IPS-NIHi7 (cell line): Measurements from ENCODE around the gene ANXA1.
A peak's percentile ranks its signal among the peaks of the same experiment; 100 is the strongest.

Source experiments
- DNase-seq: peaks from one replicate; pipeline ENCODE4 v3.0.0; 2012; ENCODE audit warnings: mixed read lengths; ENCODE audit errors: extremely low spot score

Gene ANXA1

DNA sequence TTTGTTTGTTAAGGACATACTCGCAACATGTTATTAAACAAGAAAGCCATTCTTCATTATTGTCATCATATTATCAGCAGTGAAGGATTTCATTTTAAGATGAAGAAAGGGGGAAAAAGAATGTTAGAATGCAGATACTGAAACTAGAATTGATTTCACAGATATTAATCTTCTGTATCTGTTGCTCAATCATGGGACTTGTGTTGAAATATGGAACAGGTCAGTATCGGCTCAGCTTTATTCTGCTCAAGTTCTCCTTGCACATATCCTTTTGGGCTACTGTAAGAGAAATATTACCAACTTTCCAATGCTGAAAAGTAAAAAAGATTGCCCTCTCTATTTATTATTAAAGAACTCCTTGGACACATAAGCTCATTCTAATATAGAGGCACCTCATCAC is 13.8 kb upstream of the ANXA1 start:
- DNase-seq, result no peak

DNA sequence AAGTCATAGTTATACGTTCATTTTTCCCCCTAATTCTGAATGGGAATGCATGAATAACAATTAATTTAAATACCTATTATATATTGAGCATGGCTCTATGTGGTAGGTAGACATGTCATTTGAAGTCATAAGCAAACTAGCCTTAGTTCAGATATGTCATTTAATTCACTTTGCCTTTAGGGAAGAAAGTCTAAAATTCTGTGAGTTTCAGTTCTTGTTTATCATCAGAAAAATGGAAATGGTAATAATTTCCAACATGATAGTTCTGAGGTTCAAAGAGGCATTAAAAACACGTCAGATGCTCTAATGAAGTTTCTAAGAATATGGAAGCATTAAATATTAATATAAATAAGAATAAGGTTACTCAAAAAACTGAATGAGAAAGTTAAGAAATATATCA is 13.1 kb upstream of the ANXA1 start:
- DNase-seq, result no peak

DNA sequence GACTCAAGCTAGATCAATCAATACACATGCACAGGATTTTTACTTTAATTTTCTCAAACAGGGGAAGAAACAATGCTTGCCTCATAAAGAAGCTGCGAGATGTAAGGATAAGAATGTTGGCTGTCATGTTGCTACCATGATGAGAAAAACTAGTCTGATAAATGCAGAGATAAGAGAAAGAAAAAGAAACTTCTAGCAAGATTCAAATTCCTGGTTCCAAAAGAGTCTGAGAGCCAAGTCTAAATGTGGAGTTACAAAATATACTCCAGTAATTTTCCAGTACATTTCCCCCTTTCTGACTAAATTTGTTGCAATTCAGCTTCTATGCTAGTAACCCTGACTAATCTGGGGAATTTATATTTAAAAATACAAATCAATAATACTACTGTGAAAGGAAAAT is 10.4 kb upstream of the ANXA1 start:
- no peak for DNase-seq

DNA sequence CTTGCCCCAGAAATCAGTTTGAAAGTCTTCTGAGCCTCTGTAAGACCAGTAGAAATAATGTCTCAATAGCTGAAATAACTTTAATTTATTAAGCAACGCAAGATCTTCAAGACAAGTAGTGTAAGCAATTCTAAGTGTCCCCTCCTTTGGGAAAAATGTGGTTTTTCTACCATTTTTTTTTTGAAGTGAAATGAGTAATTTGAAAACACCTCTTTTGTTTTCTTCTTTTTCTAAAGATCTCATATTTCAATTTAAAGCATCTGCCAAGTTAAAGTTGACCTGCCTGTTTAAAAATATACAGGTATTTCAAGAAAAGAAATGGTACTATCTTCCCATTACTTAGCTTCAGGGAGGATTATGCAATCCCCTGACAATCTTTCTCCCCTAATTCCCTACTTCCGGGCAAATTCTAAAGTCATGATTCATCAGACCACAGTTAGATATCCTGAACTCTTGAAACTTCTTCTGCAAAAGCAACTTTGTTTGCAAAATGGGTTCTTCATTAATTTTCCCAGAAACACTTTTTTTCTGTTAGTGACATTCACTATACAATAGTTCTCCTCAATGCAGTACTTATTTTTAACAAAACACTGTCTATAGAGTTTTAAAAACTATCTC is 7.8 kb upstream of the ANXA1 start:
- DNase-seq, result peak; percentile 14

DNA sequence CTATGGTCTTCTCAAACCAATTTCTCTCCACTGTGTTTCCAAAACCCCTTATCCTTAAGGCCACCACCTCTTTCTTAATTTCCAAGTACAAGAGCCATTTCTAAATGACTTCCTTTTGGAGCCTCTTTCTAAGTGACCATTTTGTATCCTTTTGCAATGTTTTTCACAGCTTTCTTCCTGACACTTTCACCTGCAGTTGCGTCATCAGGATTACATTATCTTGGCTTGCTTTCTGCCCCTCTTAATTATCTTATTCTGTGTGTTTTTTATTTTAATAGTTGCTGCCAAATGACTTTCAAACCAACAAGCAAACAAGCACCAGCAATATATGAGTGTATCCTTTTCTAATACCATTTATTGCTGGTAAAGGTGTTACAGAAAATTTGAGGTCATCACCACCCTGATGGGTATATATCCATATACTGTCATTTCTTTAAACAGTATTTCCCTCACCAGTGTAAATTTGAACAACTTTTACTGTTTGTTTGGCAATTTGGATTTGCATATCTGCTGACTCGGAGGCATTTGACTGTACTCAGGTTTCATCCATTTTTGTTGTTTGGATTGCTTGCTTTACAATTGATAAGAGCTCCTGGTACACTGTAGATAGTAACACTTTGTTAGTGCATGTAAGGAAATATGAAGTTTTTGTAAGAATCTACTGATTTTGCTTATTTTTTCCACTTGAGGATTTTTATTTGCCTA is 5.4 kb upstream of the ANXA1 start:
- DNase-seq, result no peak

DNA sequence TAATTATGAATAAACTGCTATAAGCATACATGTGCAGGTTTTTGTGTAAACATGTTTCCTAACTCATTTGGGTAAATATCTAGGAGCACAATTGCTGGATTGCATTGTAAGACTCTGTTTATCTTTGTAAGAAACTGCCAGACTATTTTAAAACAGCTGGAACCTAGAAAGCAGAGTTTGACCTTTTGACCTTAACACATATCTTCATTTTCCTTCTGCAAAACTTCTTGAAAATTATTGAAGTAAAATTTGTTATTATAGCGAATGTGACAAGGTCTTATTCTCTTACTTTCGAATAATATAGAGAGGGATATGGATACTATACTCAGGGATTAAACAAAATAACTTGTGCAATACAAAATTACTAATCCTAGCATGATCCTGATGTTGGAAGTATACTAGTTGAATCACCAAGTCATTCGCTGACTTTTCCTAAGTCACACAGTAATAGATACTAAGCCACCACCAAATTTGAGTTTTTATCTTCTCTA is 3.2 kb upstream of the ANXA1 start:
- no peak for DNase-seq

DNA sequence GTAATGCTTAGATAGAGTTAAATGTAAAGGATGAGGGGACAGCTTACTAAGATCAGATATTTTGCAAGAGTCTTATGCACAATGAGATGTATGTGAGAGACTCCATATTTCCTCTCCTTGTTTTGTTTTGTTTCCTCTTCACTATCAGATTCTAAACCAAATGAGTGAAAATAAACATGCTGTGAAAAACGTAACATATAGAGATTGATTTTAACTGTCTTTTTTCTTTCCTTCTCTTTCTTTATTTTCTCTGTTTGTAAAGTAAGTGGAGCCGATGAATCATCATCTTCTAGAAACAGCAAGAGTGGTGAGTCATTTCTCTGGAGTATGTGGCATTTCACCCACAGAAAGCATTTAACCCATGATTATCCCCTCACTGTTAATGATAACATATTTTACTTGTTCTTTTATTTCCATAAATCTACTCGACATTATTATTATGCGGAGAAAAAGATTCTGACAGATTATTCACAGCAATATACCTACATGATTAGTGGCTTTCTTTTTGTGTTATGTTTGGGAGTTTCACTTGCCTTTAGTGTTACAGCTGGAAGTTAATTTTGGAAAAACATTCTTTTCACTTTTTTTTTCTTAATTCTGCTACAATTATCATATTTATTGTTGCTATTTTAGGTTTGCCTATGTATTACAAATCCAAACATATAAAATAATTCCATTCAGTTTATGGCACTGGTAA is 2.1 kb upstream of the ANXA1 start:
- DNase-seq, result peak; percentile 17

DNA sequence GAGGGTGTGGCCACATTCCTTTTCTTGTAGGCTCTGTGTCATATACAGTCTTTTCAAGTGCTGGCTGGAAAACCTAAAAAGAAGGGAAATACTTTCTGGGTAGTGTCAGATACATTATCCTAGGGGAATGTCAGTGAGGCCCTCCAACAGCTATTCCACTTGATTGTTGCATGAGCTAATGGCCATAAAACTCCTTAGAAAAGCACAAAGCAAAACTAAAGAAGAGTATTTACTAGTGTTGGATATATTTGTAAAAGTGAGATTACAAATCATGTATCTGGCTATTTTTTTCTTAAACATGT is 829 bp downstream of the ANXA1 start:
- no peak for DNase-seq

DNA sequence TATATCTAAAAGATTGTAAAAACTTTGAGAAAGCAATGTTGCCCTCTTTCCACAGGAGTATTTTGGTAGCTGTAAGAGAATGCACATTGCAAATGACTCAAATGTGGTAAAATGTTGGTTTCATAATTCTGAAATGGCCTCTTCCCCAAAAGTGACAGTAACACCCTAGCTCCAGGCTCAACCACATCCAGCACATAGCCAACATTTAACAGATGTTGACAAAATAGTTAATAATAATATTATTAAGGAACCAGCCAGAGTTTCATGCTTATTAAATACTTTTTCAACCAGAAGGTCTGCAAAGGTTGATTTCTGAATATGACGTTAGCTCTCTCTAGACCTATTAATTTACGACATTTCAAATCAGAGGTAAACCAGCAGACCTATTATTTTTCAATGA is 1.3 kb downstream of the ANXA1 start:
- DNase-seq, result no peak

DNA sequence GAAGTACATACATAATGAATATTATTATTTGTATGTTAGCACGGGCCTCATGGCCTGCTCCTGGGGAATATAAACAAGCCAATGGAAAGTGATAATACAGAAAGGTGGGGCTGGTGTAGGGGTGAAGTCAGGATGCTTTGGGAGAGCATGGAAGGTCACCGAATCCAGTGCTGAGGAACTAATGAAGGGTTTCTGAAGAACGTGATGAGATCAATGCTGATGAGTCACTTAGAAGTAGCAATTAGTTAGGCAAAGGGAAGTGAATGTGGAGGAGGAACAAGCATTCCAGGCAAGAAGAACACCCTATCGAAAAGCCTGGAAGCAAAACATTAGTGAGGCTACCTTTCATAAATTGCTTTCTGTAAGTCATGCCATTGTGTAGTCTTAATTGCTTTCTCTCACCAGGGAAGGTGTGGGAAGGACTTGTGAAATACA is 2.1 kb downstream of the ANXA1 start:
- peak; percentile 10 for DNase-seq

DNA sequence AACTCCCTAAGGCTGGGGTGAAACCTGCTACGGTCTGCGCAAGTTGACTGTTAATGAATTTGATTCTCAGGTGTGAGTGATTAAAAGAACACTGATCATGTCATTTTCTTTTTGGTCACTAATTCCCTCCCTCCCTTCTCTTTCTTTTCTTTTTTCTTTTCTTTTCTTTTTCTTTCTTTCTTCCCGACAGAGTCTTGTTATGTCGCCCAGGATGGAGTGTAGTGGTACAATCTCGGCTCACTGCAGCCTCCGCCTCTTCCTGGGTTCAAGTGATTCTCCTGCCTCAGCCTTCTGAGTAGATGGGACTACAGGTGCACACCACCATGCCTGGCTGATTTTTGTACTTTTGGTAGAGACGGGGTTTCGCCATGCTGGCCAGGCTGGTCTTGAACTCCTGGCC is 2.6 kb downstream of the ANXA1 start:
- DNase-seq, result no peak

DNA sequence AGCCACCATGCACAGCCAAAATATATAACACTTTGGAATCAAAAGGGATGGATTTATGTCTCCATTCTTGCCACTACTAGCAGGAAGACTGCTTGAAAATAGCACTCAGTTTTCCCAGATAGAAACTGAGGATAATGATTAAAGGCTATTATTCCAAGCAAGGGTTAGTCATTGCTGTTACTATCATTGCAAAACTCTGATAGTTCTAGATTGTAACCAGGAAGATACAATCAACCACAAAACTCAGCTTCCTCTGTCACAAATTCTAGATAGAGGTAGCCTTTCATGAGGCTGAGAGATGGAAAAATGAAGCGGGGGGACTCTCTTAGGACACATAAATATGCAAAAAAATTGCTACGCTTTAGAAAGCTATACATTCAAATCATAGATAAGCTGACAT is 3.1 kb downstream of the ANXA1 start:
- DNase-seq, result no peak

DNA sequence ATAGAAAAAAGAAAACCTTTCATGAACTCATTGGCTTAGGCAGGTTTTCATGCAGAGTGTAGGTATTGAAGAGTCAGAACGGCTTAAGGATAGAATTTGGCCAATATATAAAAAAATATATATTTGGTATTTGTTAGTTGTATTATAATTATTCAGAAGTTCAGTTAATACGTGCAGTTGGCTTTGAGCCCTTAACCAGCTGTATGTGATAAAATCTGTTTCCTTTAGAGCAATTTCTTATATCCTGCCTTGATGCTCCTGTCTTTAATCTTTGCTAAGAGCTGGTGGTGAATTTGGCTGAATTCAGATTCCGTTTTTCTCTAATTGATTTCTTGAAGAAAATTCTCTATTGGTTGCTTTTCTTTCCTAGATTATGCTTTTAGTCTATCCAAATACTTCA is 3.7 kb downstream of the ANXA1 start:
- DNase-seq, result no peak

DNA sequence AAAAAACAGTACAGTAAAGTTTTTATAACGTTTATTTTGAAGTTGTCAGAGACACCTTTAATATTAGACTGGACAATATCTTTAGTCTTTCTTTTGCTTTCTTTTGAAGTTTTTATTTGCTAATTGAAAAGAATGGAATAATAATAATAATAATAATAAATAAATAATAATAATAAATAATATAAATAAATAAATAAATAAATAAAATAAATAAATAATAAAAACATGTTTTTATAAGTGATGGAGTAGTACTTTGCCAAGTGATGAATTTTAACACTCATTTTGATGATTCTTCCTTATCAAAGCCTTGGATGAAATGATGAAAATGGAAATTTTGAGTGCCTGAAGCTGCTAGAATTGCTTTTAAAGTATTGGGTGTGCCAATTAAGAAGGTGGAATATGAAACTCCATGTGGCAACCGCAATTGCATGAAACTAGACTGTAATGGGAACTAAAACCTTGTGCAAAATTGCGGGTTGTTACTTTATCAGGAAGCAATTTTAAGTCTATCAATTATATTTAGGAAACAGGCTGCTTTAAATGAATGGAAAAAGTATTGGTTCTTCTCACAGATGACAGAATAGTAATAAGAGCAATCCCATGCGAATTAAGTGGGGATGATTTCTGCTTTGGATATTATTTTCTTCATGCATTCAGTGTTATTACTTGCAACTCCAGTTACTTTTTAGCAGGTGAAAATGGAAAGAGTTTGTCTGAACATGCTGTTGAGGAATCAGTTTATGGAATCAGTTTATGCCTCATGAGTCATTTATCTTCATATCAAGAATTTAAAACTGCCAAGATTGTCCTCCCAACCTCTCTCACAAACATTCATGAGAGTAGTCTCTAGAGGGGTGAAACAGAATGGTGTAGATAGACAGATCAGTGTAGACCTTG is 4.6 kb downstream of the ANXA1 start:
- no peak for DNase-seq

DNA sequence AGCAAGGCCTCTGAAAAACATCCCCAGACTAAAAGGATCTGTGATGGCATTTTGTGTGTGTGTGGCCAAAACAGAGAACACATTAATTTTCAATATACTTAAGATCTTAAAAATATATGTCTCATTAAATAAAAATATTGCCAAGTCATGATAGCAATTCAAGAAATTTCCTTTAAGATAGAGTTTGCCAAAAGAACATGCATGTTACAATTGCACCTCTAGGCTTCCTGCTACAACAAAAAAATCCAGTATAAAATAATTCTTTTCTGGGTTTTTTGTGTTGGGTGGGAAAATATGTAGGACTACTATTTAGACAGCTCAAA is 5.2 kb downstream of the ANXA1 start:
- DNase-seq, result no peak

DNA sequence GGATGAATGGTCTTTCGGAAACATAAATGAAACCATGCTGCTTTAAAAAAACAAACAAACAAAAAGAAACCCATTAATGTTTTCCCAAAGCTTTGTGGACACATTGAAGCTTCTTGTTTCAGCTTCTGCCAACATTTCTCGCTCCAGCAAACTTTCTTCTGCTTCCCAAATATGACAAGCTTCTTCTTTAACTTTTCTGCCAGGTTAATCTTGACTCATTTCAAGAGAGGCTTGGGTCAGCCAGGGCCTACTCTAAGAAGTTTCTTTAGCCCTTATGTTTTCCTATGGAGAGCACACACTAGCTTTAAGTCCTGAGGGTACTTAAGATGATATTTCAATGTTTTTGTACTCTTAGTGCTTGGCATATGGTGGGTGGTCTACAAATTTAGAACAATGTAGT is 6.1 kb downstream of the ANXA1 start:
- DNase-seq, result no peak

DNA sequence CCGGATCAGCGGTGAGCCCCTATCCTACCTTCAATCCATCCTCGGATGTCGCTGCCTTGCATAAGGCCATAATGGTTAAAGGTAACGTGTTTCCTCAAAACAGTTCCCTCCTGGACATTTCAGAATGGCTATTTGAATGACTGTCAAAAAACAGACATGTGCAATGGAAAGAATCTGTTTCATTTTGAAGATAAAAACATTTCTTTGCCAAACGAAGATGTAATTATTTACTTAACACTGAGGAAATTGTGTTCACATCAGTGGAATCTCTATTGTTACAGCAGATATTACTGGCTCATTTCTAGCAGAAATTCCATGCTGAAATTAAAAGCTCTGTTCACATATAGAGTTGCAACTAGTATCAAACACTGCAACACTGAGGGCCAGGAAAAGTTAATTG is 7.1 kb downstream of the ANXA1 start:
- DNase-seq, result no peak

DNA sequence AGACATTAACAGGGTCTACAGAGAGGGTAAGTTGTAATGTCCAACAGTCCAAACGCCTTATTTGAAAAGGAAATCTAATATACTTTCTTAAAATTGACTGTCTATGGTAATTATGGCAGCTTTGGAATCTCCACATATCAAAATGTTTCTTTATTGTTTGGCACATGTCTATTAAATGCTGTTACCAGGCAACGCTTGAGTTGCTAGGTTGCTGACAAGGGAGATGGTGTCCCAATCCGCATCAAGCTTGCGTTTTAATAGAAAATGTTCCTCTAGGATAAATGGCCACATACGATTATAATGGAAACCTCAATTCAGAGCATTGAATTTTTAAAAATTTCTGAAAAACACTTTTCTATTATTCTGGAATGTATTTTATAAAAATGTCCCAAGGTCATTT is 9.2 kb downstream of the ANXA1 start:
- no peak for DNase-seq

DNA sequence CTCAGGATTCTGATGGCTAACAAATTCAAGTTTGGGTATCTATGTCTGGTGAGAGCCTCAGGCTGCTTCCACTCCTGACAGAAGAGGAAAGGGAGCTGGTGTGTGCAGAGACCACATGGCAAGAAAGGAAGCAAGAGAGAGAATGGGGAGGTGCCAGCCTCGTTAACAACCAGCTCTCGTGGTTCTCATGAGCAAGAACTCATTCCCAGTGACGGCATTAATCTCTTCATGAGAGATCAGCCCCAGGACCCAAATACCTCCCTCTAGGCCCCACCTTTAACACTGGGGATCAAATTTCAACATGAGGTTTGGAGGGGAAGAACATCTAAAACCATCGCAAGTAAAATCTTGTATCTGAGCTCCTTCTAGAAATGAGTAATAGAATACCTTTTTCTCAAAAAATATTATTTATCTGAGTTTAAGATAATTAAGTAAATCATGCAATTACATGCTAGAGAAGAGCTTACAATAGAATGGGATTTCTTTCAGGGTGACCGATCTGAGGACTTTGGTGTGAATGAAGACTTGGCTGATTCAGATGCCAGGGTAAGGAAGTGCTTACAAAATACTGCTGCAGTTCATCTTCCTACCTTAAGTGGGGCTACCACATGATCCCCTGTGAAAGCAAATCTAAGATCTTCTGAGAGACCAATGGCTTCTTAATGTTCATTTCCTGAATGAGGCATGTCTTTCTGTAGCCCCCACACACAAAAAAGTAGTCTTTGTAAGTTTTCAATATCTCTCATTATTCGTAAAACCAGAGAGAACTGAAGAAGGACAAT is 11.5 kb downstream of the ANXA1 start:
- peak; percentile 14 for DNase-seq

DNA sequence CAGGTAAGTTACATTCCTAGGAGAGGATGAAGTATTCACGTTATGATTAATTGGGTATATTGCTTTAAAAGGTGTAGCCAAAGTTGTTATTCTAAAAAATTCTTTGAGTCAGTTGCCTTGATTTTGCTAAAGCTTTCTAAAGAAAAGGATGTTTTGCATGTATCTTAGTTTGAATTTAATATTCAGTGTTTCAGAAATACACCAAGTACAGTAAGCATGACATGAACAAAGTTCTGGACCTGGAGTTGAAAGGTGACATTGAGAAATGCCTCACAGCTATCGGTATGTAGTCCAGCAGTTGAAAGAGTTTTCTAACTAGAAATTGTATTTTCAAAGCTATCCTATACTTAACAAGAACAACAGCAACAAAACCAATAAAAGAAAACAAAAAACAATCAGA is 14.2 kb downstream of the ANXA1 start:
- no peak for DNase-seq

DNA sequence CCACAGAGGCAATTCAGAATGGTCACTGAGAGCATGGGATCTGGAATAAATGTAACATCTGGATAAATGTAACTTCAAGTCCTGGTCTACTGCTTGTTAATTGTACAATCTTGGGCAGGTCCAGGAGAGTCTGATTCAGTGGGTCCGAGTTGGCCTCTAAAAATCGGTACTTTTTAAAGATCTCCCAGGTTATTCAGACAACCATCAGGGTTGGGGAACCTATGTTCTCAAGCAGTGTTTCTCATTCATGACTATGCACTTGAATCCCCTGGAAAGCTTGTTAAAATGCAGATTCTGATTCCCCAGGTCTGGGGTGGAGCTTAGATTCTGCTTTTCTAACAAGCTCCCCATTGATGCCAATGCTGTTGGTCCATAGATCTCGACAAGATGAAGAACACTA is 14.8 kb downstream of the ANXA1 start:
- DNase-seq, result no peak

DNA sequence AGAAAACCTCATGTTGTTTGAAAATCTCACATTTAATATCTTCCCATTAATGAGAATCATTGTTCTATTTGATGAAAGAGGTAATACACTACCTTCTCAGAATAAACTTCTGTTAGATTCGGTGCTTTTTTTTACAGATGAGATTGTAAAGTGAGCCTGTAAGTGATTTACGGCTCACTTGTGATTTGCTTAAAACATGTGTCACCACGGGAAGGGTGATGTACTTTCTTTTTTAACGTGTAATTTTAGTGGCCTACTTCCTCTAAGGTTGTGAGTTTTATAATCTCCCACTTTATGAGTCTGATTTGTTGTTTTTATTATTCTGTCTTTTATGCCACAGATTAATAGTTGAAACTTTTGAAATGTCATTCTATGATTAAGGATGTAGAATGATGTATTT is 15.9 kb downstream of the ANXA1 start:
- no peak for DNase-seq
